ENCODE results near the gene CD99L2. TPM values are rescaled to one million over a fixed set of nuclear protein-coding genes. Genes with fewer than 3 reads are reported as not detected.

Gene CD99L2
- total RNA-seq, 2 donors from 2014 or later = 66.0 to 72.0 TPM

DNA sequence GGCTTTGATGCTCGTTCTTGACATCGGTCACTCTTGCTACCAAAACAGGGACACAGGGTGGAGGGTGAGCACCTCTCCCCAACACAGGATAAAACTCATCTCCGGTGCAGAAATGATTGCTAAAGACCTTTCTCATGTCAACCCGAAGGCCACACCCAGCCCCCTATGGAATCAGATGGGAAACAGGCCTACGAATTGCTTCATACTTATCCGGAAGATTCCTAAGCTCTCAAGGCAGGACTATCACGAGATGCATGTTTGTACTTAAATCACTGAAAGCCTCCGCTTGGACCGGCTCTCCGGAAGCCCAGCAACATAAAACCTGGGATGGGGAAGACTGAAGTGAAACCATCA, 130.4 kb downstream of the CD99L2 start:
- DNase-seq (ENCODE audit: low spot score) = no peak
- peaks cover 0 to 9% of the 10 kb centered on the region in 2 donors for H3K4me1 ChIP-seq
- TF ChIP-seq, protein P1, sequence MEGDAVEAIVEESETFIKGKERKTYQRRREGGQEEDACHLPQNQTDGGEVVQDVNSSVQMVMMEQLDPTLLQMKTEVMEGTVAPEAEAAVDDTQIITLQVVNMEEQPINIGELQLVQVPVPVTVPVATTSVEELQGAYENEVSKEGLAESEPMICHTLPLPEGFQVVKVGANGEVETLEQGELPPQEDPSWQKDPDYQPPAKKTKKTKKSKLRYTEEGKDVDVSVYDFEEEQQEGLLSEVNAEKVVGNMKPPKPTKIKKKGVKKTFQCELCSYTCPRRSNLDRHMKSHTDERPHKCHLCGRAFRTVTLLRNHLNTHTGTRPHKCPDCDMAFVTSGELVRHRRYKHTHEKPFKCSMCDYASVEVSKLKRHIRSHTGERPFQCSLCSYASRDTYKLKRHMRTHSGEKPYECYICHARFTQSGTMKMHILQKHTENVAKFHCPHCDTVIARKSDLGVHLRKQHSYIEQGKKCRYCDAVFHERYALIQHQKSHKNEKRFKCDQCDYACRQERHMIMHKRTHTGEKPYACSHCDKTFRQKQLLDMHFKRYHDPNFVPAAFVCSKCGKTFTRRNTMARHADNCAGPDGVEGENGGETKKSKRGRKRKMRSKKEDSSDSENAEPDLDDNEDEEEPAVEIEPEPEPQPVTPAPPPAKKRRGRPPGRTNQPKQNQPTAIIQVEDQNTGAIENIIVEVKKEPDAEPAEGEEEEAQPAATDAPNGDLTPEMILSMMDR (IDR thresholded peaks at IDR 0.05) = no peak
- H3K9me3 ChIP-seq = no peaks in the 10 kb centered on the region
- no peak overlapping the region for H3K4me3 ChIP-seq
- no peak overlapping the region for H3K27ac ChIP-seq
- H3K27me3 ChIP-seq = no peaks in the 10 kb centered on the region
- no peaks in the 10 kb centered on the region for H3K36me3 ChIP-seq

DNA sequence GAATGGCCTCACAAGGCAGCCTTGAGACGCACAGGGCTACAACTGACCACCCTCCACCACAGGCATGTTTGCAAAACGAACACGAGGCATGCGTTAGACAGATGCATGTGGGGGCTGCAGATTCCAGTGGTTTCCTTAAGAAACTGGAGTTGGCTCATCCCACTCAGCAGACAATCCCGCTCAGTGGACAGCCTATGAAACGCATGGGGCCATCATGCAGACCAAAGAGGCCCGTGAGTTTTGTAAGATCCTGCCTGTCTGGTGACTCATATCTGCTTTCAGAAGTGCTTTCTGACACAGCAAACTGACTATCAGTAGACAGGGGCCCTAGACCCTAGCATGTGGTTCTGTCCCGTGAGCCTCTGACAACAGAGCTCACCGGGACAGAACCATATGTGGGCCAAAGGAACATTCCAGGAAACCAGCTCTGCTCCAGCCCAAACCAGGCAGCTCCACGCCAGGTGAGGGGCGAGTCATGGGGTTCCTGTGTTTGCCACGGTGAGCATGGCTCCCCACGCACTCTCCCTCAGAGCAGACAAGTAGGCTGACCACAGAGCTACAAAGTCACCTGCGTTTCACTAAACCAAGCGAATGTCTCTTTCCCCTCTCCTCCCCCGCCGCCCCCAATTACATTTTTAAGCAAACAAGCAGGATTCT, 130.9 kb downstream of the CD99L2 start:
- DNase-seq (ENCODE audit: low spot score) = peak; percentile 58
- TF ChIP-seq, protein P1 (IDR thresholded peaks at IDR 0.05) = no peak
- Histone ChIP-seq H3K27ac (no peak overlapping the region), H3K36me3 (no peaks in the 10 kb centered on the region), H3K4me3 (no peak overlapping the region), H3K9me3 (no peaks in the 10 kb centered on the region), H3K27me3 (no peaks in the 10 kb centered on the region), H3K4me1 (peaks cover 0 to 9% of the 10 kb centered on the region in 2 donors)

DNA sequence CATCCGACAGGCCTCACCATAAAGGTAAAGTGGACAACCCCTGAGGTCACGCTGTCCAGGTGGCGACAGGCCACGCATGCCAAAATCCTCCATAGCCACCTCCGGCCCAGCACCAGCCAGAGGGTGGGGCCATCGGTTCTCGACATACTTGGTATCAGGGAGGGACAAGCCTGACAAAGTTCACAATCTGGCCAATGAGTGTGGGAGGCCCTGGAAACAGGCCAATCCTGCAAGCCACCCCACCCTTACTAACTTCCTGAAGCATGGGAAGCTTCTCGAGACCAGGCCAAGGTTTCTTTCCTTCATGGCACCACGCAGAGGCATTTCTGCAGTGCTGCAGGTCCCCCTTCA, 131.4 kb downstream of the CD99L2 start:
- DNase-seq (ENCODE audit: low spot score) = peak; percentile 58
- Histone ChIP-seq H3K4me1 (peaks cover 0 to 9% of the 10 kb centered on the region in 2 donors), H3K9me3 (no peaks in the 10 kb centered on the region), H3K27me3 (no peaks in the 10 kb centered on the region), H3K27ac (no peak overlapping the region), H3K4me3 (no peak overlapping the region), H3K36me3 (no peaks in the 10 kb centered on the region)
- TF ChIP-seq, protein P1 (IDR thresholded peaks at IDR 0.05) = no peak

DNA sequence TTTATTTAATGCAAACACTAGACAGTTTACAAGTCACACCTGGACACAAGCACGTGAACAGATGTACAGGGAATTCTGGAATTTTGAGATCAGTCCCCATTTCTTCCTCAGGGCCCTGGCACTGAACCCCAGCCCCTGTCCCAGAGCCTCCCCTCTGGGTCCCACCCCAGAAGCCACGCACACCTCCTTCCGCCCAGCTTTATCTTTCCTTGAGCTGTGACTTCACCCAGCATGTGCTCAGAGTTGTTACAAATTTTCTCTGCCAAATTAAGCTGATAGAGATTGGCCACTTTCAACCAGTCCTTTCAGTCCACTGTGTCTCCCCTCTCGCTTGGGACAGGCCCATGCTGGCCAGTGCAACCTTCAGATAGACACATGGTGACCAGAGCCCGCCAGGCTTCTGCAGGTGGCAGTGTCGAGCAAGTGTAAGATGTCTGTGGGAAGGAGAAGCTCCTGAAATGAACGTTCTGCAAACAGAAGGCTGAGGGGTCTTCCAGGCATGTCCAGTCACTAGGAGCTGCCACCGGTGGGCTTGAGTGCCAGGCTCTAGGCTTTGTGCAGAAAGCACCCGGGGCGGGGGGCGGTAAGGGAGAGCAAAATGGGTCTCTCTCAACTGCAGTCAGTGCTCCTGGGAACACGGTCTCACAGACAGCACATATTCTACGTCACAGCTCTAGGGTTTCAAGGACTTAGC, 132.0 kb downstream of the CD99L2 start:
- Histone ChIP-seq H3K4me3 (no peak overlapping the region), H3K36me3 (no peaks in the 10 kb centered on the region), H3K9me3 (no peaks in the 10 kb centered on the region), H3K4me1 (peaks cover 0 to 9% of the 10 kb centered on the region in 2 donors), H3K27ac (no peak overlapping the region), H3K27me3 (no peaks in the 10 kb centered on the region)
- TF ChIP-seq, protein P1 (IDR thresholded peaks at IDR 0.05) = peak in 1 of 2 donors; percentile 15
- DNase-seq (ENCODE audit: low spot score) = peak; percentile 43

DNA sequence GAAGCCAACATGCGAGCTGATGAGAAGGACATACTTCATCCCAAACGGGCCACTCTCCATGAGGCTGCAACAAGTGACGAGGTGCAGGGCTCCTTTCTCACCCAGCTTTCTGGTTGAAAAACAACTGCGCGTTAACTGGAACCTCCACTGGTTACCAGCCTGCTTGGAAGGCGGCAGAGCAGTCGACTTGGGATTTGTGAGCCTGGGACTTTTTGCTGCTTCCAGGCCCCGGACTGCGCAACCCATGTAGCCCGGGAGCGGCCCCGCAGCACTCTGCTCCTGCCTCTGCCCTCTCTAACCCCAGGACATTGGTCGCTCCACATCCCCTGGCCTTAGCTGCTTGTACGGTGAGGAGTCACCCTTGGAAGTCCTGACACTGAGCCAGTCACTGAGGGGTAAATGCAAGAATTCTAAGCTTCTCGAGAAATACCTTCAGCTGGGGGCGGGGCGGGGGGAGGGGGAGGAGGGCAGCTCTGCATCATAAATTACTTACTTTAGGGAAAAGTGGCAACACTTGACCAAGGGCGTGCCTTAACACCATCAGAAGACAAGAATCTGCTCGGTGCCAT, 132.6 kb downstream of the CD99L2 start:
- Histone ChIP-seq H3K4me1 (peaks cover 0 to 9% of the 10 kb centered on the region in 2 donors), H3K27ac (no peak overlapping the region), H3K36me3 (no peaks in the 10 kb centered on the region), H3K27me3 (no peaks in the 10 kb centered on the region), H3K9me3 (no peaks in the 10 kb centered on the region), H3K4me3 (no peak overlapping the region)
- peak; percentile 36 for DNase-seq (ENCODE audit: low spot score)
- TF ChIP-seq, protein P1 (IDR thresholded peaks at IDR 0.05) = no peak
